Measurements from ENCODE around the gene CDHR3.
"Not testable (repeated sequence)": the region's sequence is repeated elsewhere in the genome, so short reads cannot be mapped to it uniquely, and the experiment has no call there.

Gene CDHR3

GRCh38 chr7:105963038-105963667, at the start of gene CDHR3:
Gene CDHR3 (plus strand): TSS chr7:105963264. CDS start chr7:105963319, 55 bp downstream.
- in situ Hi-C loops (cut with MboI; ENCODE audit: low sequenced_read_pairs) = no loop called here

GRCh38 chr7:105913947-105914346, 49.1 kb upstream of the CDHR3 start:
- in situ Hi-C loops (cut with MboI; ENCODE audit: low sequenced_read_pairs) = no loop called here

- in situ Hi-C loops (cut with MboI; ENCODE audit: low sequenced_read_pairs) = no loop called here
Observed at GRCh38 chr7:105916603-105917002, 46.5 kb upstream of the CDHR3 start.

GRCh38 chr7:105917659-105918058, 45.4 kb upstream of the CDHR3 start:
- in situ Hi-C loops (cut with MboI; ENCODE audit: low sequenced_read_pairs) = no loop called here

GRCh38 chr7:105920766-105921165, 42.3 kb upstream of the CDHR3 start:
- in situ Hi-C loops (cut with MboI; ENCODE audit: low sequenced_read_pairs) = no loop called here

GRCh38 chr7:105924945-105925344, 38.1 kb upstream of the CDHR3 start:
- in situ Hi-C loops (cut with MboI; ENCODE audit: low sequenced_read_pairs) = no loop called here

GRCh38 chr7:105926131-105926530, 36.9 kb upstream of the CDHR3 start:
- in situ Hi-C loops (cut with MboI; ENCODE audit: low sequenced_read_pairs) = no loop called here

- in situ Hi-C loops (cut with MboI; ENCODE audit: low sequenced_read_pairs) = no loop called here
Observed at GRCh38 chr7:105931179-105931578, 31.9 kb upstream of the CDHR3 start.

- in situ Hi-C loops (cut with MboI; ENCODE audit: low sequenced_read_pairs) = no loop called here
Observed at GRCh38 chr7:105932835-105933477, 30.1 kb upstream of the CDHR3 start.

- in situ Hi-C loops (cut with MboI; ENCODE audit: low sequenced_read_pairs) = no loop called here
Observed at GRCh38 chr7:105934572-105935185, 28.4 kb upstream of the CDHR3 start.

- in situ Hi-C loops (cut with MboI; ENCODE audit: low sequenced_read_pairs) = no loop called here
Observed at GRCh38 chr7:105935250-105935649, 27.8 kb upstream of the CDHR3 start.

- in situ Hi-C loops (cut with MboI; ENCODE audit: low sequenced_read_pairs) = no loop called here
Observed at GRCh38 chr7:105937411-105937810, 25.7 kb upstream of the CDHR3 start.

- in situ Hi-C loops (cut with MboI; ENCODE audit: low sequenced_read_pairs) = no loop called here
Observed at GRCh38 chr7:105940109-105940508, 23.0 kb upstream of the CDHR3 start.

- in situ Hi-C loops (cut with MboI; ENCODE audit: low sequenced_read_pairs) = no loop called here
Observed at GRCh38 chr7:105941596-105941995, 21.5 kb upstream of the CDHR3 start.

- in situ Hi-C loops (cut with MboI; ENCODE audit: low sequenced_read_pairs) = no loop called here
Observed at GRCh38 chr7:105943486-105943885, 19.6 kb upstream of the CDHR3 start.

- in situ Hi-C loops (cut with MboI; ENCODE audit: low sequenced_read_pairs) = no loop called here
Observed at GRCh38 chr7:105945848-105946247, 17.2 kb upstream of the CDHR3 start.

- in situ Hi-C loops (cut with MboI; ENCODE audit: low sequenced_read_pairs) = no loop called here
Observed at GRCh38 chr7:105951597-105951996, 11.5 kb upstream of the CDHR3 start.

- in situ Hi-C loops (cut with MboI; ENCODE audit: low sequenced_read_pairs) = no loop called here
Observed at GRCh38 chr7:105952917-105953595, 10.0 kb upstream of the CDHR3 start.

GRCh38 chr7:105954711-105955110, 8.4 kb upstream of the CDHR3 start:
- in situ Hi-C loops (cut with MboI; ENCODE audit: low sequenced_read_pairs) = no loop called here

- in situ Hi-C loops (cut with MboI; ENCODE audit: low sequenced_read_pairs) = not testable (repeated sequence)
Observed at GRCh38 chr7:105955651-105956466, 7.2 kb upstream of the CDHR3 start.

- in situ Hi-C loops (cut with MboI; ENCODE audit: low sequenced_read_pairs) = no loop called here
Observed at GRCh38 chr7:105958012-105958411, 5.1 kb upstream of the CDHR3 start.
